SJCRH30 (cell line): ENCODE measurements around the gene GPC6. TPM values are rescaled to one million over a fixed set of nuclear protein-coding genes. Genes with fewer than 3 reads are reported as not detected.

Experiments used
- DNase-seq, 2 experiments: peaks; one replicate each; pipeline ENCODE4 v3.0.0-alpha.2; 2015 to 2020
- H3K27ac ChIP-seq: fragments of 250-450 bp; sonication (Bioruptor Pico); 2 replicates; pipeline ENCODE4 v1.5.1; 2020; ENCODE audit warnings: mild to moderate bottlenecking, moderate library complexity
- H3K27me3 ChIP-seq: fragments of 250-450 bp; sonication (Bioruptor Pico); 2 replicates; pipeline ENCODE4 v1.5.1; 2020; ENCODE audit warnings: mild to moderate bottlenecking, moderate library complexity
- H3K36me3 ChIP-seq: fragments of 250-450 bp; sonication (Bioruptor Pico); 2 replicates; pipeline ENCODE4 v1.5.1; 2020; ENCODE audit warnings: mild to moderate bottlenecking, moderate library complexity
- H3K4me1 ChIP-seq: fragments of 250-450 bp; sonication (Bioruptor Pico); 2 replicates; pipeline ENCODE4 v1.5.1; 2020; ENCODE audit warnings: mild to moderate bottlenecking, moderate library complexity
- H3K4me3 ChIP-seq: fragments of 250-450 bp; sonication (Bioruptor Pico); 2 replicates; pipeline ENCODE4 v1.5.1; 2020; ENCODE audit warnings: mild to moderate bottlenecking, moderate library complexity
- H3K9me3 ChIP-seq: fragments of 250-450 bp; sonication (Bioruptor Pico); replicated peaks from 2 replicates; pipeline ENCODE4 v1.5.1; 2020; ENCODE audit warnings: mild to moderate bottlenecking, moderate library complexity
- total RNA-seq: library from RNA; depleted of rRNA; stranded (reverse); fragments of >200 nt; shearing (Covaris generic); gene quantifications from 2 replicates; pipeline ENCODE4 v1.2.3, GENCODE V29; 2014

Gene GPC6
- total RNA-seq, 1 experiment from 2014 or later = 21.1 TPM

- H3K4me1 ChIP-seq = peaks cover 8% of the 10 kb centered on the region; the same call in 1 of the 2 replicates
- H3K4me3 ChIP-seq = no peak overlapping the region
- H3K9me3 ChIP-seq = no peaks in the 10 kb centered on the region
- no peak overlapping the region for H3K27ac ChIP-seq
- no peaks in the 10 kb centered on the region for H3K36me3 ChIP-seq
- DNase-seq = peak; percentile 35 to 41
- H3K27me3 ChIP-seq = no peaks in the 10 kb centered on the region
Observed at GRCh38 chr13:93559718-93560117, 333.1 kb downstream of the GPC6 start.

DNA sequence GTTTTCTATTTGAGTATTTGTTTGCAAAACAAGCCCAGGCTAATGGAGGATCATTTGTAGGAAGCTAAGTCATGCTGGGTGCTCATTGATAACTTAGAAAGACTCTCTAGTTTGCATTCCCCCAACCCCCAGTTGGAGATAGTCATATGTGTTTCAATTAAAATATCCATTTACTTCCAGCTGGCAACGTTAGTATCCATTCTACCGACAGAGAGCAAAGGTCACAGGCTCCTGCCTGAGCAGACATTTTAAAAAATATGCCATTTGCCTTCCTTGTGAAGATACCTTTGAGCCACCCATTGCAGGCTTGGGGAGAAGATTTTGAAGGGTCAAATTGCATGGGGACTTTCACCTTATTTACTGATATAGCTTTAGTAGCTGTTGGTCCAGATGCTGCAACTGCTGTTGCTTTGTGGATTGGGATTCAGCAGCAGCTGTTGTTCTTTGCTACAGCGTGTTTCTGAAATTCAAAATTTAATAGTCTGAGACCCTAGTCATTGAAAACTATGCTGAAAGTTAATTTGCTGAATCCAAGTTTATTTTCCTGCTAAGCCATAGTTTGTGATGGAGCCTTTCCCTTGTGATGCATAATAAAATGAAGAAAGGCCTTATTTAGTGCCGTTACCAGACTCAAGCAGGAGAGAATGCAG lies 335.1 kb downstream of the GPC6 start:
- H3K4me1 ChIP-seq = peaks cover 8% of the 10 kb centered on the region; the same call in 1 of the 2 replicates
- peak in 1 of 2 experiments; percentile 7 for DNase-seq
- H3K27me3 ChIP-seq = no peaks in the 10 kb centered on the region
- no peak overlapping the region for H3K27ac ChIP-seq
- no peak overlapping the region for H3K4me3 ChIP-seq
- H3K36me3 ChIP-seq = no peaks in the 10 kb centered on the region
- no peaks in the 10 kb centered on the region for H3K9me3 ChIP-seq

GRCh38 chr13:93562676-93563075 lies 336.1 kb downstream of the GPC6 start:
- no peak overlapping the region for H3K27ac ChIP-seq
- no peaks in the 10 kb centered on the region for H3K36me3 ChIP-seq
- H3K4me3 ChIP-seq = no peak overlapping the region
- no peak for DNase-seq
- H3K27me3 ChIP-seq = no peaks in the 10 kb centered on the region
- peaks cover 8% of the 10 kb centered on the region; the same call in 1 of the 2 replicates for H3K4me1 ChIP-seq
- H3K9me3 ChIP-seq = no peaks in the 10 kb centered on the region

GRCh38 chr13:93577105-93577504 lies 350.5 kb downstream of the GPC6 start:
- Histone ChIP-seq H3K4me3 (no peak overlapping the region), H3K27me3 (no peaks in the 10 kb centered on the region), H3K36me3 (no peaks in the 10 kb centered on the region), H3K9me3 (no peaks in the 10 kb centered on the region), H3K4me1 (no peaks in the 10 kb centered on the region), H3K27ac (no peak overlapping the region)
- DNase-seq = no peak

- Histone ChIP-seq H3K27ac (no peak overlapping the region), H3K4me1 (no peaks in the 10 kb centered on the region), H3K9me3 (no peaks in the 10 kb centered on the region), H3K4me3 (no peak overlapping the region), H3K36me3 (no peaks in the 10 kb centered on the region), H3K27me3 (no peaks in the 10 kb centered on the region)
- no peak for DNase-seq
Observed at GRCh38 chr13:93589788-93590187, 363.2 kb downstream of the GPC6 start.

DNA sequence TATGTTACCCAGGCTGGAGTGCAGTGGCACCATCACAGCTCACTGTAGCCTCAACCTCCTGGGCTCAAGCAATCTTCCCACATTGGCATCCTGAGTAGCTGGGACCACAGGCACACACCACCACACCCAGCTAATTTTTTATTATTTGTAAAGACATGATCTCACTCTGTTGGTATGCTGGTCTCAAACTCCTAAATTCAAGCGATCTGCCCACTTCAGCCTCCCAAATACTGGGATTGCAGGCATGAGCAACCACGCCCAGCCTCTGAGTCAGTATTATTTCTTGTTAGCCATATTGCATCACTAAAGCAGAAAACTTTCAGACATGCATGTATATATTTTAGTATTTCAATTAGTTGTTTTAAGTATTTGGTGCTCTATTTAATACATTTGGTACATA lies 376.4 kb downstream of the GPC6 start:
- peak; percentile 29 to 48 for DNase-seq
- Histone ChIP-seq H3K4me3 (no peak overlapping the region), H3K27ac (no peak overlapping the region; the same call in 1 of the 2 replicates)

DNA sequence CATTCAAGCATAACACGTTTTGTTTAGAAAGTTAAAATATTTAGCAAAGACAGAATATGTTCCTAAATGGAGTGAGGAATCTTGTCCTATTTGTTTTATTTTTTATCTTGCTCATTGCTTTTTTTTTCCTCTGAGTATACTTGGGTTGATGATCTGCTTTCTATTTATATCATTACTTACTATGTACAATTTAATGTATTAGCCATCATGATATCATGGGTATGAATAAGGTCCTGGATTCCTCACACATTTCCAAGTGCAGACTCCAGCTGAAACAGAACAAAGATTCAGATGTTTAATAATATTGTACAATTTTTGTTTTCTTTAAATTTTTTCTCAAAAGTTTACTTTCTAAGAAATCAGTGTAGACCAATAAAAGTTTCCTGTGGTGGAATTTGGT lies 388.2 kb downstream of the GPC6 start:
- no peak overlapping the region for H3K27ac ChIP-seq
- no peak for DNase-seq
- H3K9me3 ChIP-seq = no peaks in the 10 kb centered on the region
- H3K36me3 ChIP-seq = no peaks in the 10 kb centered on the region
- H3K4me1 ChIP-seq = no peaks in the 10 kb centered on the region
- no peaks in the 10 kb centered on the region for H3K27me3 ChIP-seq
- no peak overlapping the region for H3K4me3 ChIP-seq

More for the DNA sequence above, 376.4 kb downstream of the GPC6 start:
- Histone ChIP-seq H3K36me3 (no peaks in the 10 kb centered on the region; the same call in 1 of the 2 replicates), H3K4me1 (peaks cover 4% of the 10 kb centered on the region; the same call in 1 of the 2 replicates), H3K9me3 (no peaks in the 10 kb centered on the region), H3K27me3 (no peaks in the 10 kb centered on the region)

GRCh38 chr13:93620181-93620765 lies 393.7 kb downstream of the GPC6 start:
- no peaks in the 10 kb centered on the region for H3K4me1 ChIP-seq
- H3K27me3 ChIP-seq = no peaks in the 10 kb centered on the region
- no peak overlapping the region for H3K4me3 ChIP-seq
- no peak overlapping the region for H3K27ac ChIP-seq
- no peak for DNase-seq
- H3K9me3 ChIP-seq = no peaks in the 10 kb centered on the region
- no peaks in the 10 kb centered on the region for H3K36me3 ChIP-seq

DNA sequence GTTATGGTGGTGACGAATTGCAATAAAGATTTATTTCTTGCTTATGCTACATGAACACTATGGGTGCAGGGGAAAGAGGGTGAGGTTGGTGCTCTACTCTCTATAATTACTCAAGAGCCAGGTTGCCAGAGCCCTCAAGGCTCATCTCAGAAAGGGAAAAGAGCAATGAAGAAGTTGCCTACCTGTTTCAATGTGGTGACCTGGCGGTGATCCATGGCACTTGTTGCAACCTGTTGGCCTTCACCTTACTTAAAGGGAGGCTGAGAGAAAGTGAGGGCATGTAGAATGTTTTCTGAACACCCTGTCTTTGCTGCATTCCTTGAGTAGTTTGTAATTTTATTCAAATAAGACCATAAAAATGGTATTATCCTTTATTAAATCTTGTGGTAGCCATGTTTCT lies 394.4 kb downstream of the GPC6 start:
- H3K4me1 ChIP-seq = no peaks in the 10 kb centered on the region
- no peaks in the 10 kb centered on the region for H3K36me3 ChIP-seq
- no peak overlapping the region for H3K4me3 ChIP-seq
- no peaks in the 10 kb centered on the region for H3K9me3 ChIP-seq
- no peak overlapping the region for H3K27ac ChIP-seq
- no peak for DNase-seq
- no peaks in the 10 kb centered on the region for H3K27me3 ChIP-seq

- H3K36me3 ChIP-seq = no peaks in the 10 kb centered on the region
- DNase-seq = no peak
- H3K27ac ChIP-seq = no peak overlapping the region
- no peaks in the 10 kb centered on the region for H3K9me3 ChIP-seq
- H3K27me3 ChIP-seq = no peaks in the 10 kb centered on the region
- no peaks in the 10 kb centered on the region for H3K4me1 ChIP-seq
- no peak overlapping the region for H3K4me3 ChIP-seq
Observed at GRCh38 chr13:93621966-93622365, 395.4 kb downstream of the GPC6 start.

- Histone ChIP-seq H3K4me3 (no peak overlapping the region), H3K36me3 (no peaks in the 10 kb centered on the region), H3K27me3 (no peaks in the 10 kb centered on the region), H3K9me3 (no peaks in the 10 kb centered on the region), H3K27ac (no peak overlapping the region), H3K4me1 (no peaks in the 10 kb centered on the region)
- no peak for DNase-seq
Observed at GRCh38 chr13:93624311-93624777, 397.7 kb downstream of the GPC6 start.

- Histone ChIP-seq H3K27ac (no peak overlapping the region), H3K27me3 (no peaks in the 10 kb centered on the region), H3K9me3 (no peaks in the 10 kb centered on the region), H3K36me3 (no peaks in the 10 kb centered on the region), H3K4me1 (no peaks in the 10 kb centered on the region), H3K4me3 (no peak overlapping the region)
- DNase-seq = no peak
Observed at GRCh38 chr13:93625536-93625935, 398.9 kb downstream of the GPC6 start.

GRCh38 chr13:93628136-93628797 lies 401.7 kb downstream of the GPC6 start:
- Histone ChIP-seq H3K4me3 (no peak overlapping the region), H3K4me1 (no peaks in the 10 kb centered on the region), H3K27me3 (no peaks in the 10 kb centered on the region), H3K36me3 (no peaks in the 10 kb centered on the region), H3K9me3 (no peaks in the 10 kb centered on the region), H3K27ac (no peak overlapping the region)
- no peak for DNase-seq

DNA sequence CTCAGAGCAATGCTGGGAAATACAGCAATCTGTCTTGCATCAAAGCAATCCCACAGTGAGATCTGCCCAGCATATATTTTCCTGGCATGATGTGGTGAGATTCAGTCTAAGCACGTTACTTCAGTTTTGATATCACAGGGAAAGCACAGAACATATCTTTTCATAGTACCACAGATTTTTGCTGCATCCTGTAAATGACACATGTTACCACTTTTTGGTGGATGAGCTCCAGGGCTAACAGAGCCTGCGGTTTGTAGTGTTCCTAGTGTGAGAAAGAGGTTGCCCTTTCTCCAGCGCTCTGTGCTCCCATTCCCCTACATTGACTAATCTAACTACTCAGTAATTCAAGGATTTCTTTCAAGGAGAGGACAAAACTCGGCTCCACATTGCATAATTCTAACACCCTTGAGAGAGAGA lies 409.0 kb downstream of the GPC6 start:
- H3K9me3 ChIP-seq = no peaks in the 10 kb centered on the region
- no peak overlapping the region for H3K27ac ChIP-seq
- no peaks in the 10 kb centered on the region for H3K36me3 ChIP-seq
- no peaks in the 10 kb centered on the region for H3K27me3 ChIP-seq
- H3K4me3 ChIP-seq = no peak overlapping the region
- no peaks in the 10 kb centered on the region for H3K4me1 ChIP-seq
- DNase-seq = no peak

GRCh38 chr13:93637852-93638251 lies 411.2 kb downstream of the GPC6 start:
- Histone ChIP-seq H3K4me1 (no peaks in the 10 kb centered on the region), H3K27me3 (no peaks in the 10 kb centered on the region), H3K4me3 (no peak overlapping the region), H3K9me3 (no peaks in the 10 kb centered on the region), H3K27ac (no peak overlapping the region), H3K36me3 (no peaks in the 10 kb centered on the region)
- DNase-seq = no peak
